Measurements from ENCODE around the gene SFXN5.

The SFXN5 gene

GRCh38 chr2:72949045-72949444 lies 122.5 kb downstream of the SFXN5 start:
- TF ChIP-seq CTCF (IDR thresholded peaks at IDR 0.05): no peak
- Histone ChIP-seq H3K27ac (no peak overlapping the region), H3K4me3 (no peak overlapping the region)
- no peak for DNase-seq (ENCODE audit: low spot score)

GRCh38 chr2:72947952-72948830 lies 123.3 kb downstream of the SFXN5 start:
- H3K4me3 ChIP-seq: no peak overlapping the region
- H3K27ac ChIP-seq: no peak overlapping the region
- TF ChIP-seq CTCF (IDR thresholded peaks at IDR 0.05): no peak
- no peak for DNase-seq (ENCODE audit: low spot score)

GRCh38 chr2:72946466-72946865 lies 125.0 kb downstream of the SFXN5 start:
- TF ChIP-seq CTCF (IDR thresholded peaks at IDR 0.05): no peak
- H3K4me3 ChIP-seq: no peak overlapping the region
- DNase-seq (ENCODE audit: low spot score): no peak
- H3K27ac ChIP-seq: no peak overlapping the region

- Histone ChIP-seq H3K4me3 (no peak overlapping the region), H3K27ac (no peak overlapping the region)
- TF ChIP-seq CTCF (IDR thresholded peaks at IDR 0.05): no peak
- no peak for DNase-seq (ENCODE audit: low spot score)
These were observed 126.0 kb downstream of the SFXN5 start for GRCh38 chr2:72945450-72946019.

- Histone ChIP-seq H3K27ac (no peak overlapping the region), H3K4me3 (no peak overlapping the region)
- no peak for TF ChIP-seq CTCF (IDR thresholded peaks at IDR 0.05)
- DNase-seq (ENCODE audit: low spot score): no peak
These were observed 126.6 kb downstream of the SFXN5 start for GRCh38 chr2:72944804-72945449.

- Histone ChIP-seq H3K4me3 (no peak overlapping the region), H3K27ac (no peak overlapping the region)
- TF ChIP-seq CTCF (IDR thresholded peaks at IDR 0.05): no peak
- DNase-seq (ENCODE audit: low spot score): no peak
These were observed 127.7 kb downstream of the SFXN5 start for GRCh38 chr2:72943540-72944395.
